CD8-positive, alpha-beta memory T cell (primary cell): Measurements from ENCODE around the gene RASA1. TPM values are rescaled to one million over a fixed set of nuclear protein-coding genes. Genes with fewer than 3 reads are reported as not detected.
"Not testable (repeated sequence)": the region's sequence is repeated elsewhere in the genome, so short reads cannot be mapped to it uniquely, and the experiment has no call there.

Experiments used
- CTCF ChIA-PET: fragments of 350-600 bp; sonication (Branson Sonifier 250); formaldehyde crosslinking; loops from one replicate; lab custom pipeline; 2021; ENCODE audit warnings: antibody characterized with exemption; lab: Charles Lee
- POLR2A ChIA-PET: fragments of 350-600 bp; sonication (Branson Sonifier 250); formaldehyde crosslinking; loops from one replicate; lab custom pipeline; 2021; ENCODE audit warnings: antibody characterized with exemption; lab: Charles Lee
- DNase-seq, 5 donors: peaks; one replicate each; pipeline versions ENCODE4 v3.0.0 to v3.0.0-alpha.2; 2020 to 2022; ENCODE audit warnings: mixed read lengths in 1 of 5
- H3K27ac ChIP-seq: one replicate; pipeline ENCODE4 v1.7.0; 2013; ENCODE audit warnings: low read depth, mild to moderate bottlenecking, low read length, moderate library complexity
- H3K27me3 ChIP-seq: 2 replicates; pipeline ENCODE4 v1.7.0; 2013; ENCODE audit warnings: low read length, mild to moderate bottlenecking; ENCODE audit not compliant: insufficient read depth, poor library complexity, severe bottlenecking
- H3K36me3 ChIP-seq: 2 replicates; pipeline ENCODE4 v1.7.0; 2013; ENCODE audit warnings: mild to moderate bottlenecking, low read length, moderate library complexity; ENCODE audit not compliant: insufficient read depth
- H3K4me1 ChIP-seq: 2 replicates; pipeline ENCODE4 v1.7.0; 2013; ENCODE audit warnings: mild to moderate bottlenecking, low read length, moderate library complexity; ENCODE audit not compliant: insufficient read depth
- H3K4me3 ChIP-seq: 2 replicates; pipeline ENCODE4 v1.7.0; 2013; ENCODE audit warnings: mild to moderate bottlenecking, low read length
- H3K9me3 ChIP-seq: 2 replicates; pipeline ENCODE4 v1.7.0; 2013; ENCODE audit warnings: mild to moderate bottlenecking, low read length
- H3K27ac Mint-ChIP-seq, 8 donors: one replicate each; pipeline ENCODE4 v1.8.0; 2020 to 2021; ENCODE audit warnings: mixed read lengths in 8 of 8, mild to moderate bottlenecking in 6 of 8, inconsistent platforms in 3 of 8, moderate library complexity in 3 of 8
- H3K27me3 Mint-ChIP-seq, 2 donors: one replicate each; pipeline ENCODE4 v1.8.0; 2020 to 2021; ENCODE audit warnings: mixed read lengths in 2 of 2, mild to moderate bottlenecking in 1 of 2, moderate library complexity in 1 of 2
- H3K36me3 Mint-ChIP-seq, 3 donors: one replicate each; pipeline ENCODE4 v1.8.0; 2020 to 2021; ENCODE audit warnings: mixed read lengths in 3 of 3, inconsistent platforms in 1 of 3, mild to moderate bottlenecking in 1 of 3
- H3K4me1 Mint-ChIP-seq, 3 donors: one replicate each; pipeline ENCODE4 v1.8.0; 2020 to 2021; ENCODE audit warnings: mixed read lengths in 3 of 3, inconsistent platforms in 1 of 3, mild to moderate bottlenecking in 1 of 3
- H3K4me3 Mint-ChIP-seq, 7 donors: one replicate each; pipeline ENCODE4 v1.8.0; 2020 to 2021; ENCODE audit warnings: mixed read lengths in 7 of 7, mild to moderate bottlenecking in 6 of 7, moderate library complexity in 4 of 7, inconsistent platforms in 2 of 7
- H3K9me3 Mint-ChIP-seq, 5 donors: one replicate each; pipeline ENCODE4 v1.8.0; 2020 to 2022; ENCODE audit warnings: mixed read lengths in 5 of 5, mild to moderate bottlenecking in 3 of 5, moderate library complexity in 2 of 5, inconsistent platforms in 1 of 5
- polyA plus RNA-seq: library from polyadenylated mRNA; unstranded; fragments of 300-500 nt; fragmentation: Illumina TruSeq; gene quantifications from one replicate; pipeline ENCODE4 v1.2.3, GENCODE V29; 2021
- total RNA-seq, 2 experiments: library from RNA; stranded (reverse); gene quantifications; one replicate each; pipeline ENCODE4 v1.2.3, GENCODE V29; 2021

RASA1 gene
- total and polyA plus RNA-seq, 3 experiments from 2014 or later = 8.0 to 27.1 (median 24.0) TPM

GRCh38 chr5:87287266-87287665, 19.6 kb downstream of the RASA1 start:
- CTCF ChIA-PET, POLR2A ChIA-PET, H3K4me3 ChIP-seq, H3K27ac Mint-ChIP-seq, H3K9me3 ChIP-seq, H3K9me3 Mint-ChIP-seq, H3K27me3 Mint-ChIP-seq, DNase-seq, H3K36me3 ChIP-seq, H3K27me3 ChIP-seq, H3K4me3 Mint-ChIP-seq, H3K27ac ChIP-seq: not testable (repeated sequence)
- peaks cover 18 to 24% (median 23%) of the 10 kb centered on the region in 3 donors for H3K36me3 Mint-ChIP-seq
- peaks cover 48 to 74% (median 62%) of the 10 kb centered on the region in 3 donors for H3K4me1 Mint-ChIP-seq
- H3K4me1 ChIP-seq = peaks cover 20% of the 10 kb centered on the region

DNA sequence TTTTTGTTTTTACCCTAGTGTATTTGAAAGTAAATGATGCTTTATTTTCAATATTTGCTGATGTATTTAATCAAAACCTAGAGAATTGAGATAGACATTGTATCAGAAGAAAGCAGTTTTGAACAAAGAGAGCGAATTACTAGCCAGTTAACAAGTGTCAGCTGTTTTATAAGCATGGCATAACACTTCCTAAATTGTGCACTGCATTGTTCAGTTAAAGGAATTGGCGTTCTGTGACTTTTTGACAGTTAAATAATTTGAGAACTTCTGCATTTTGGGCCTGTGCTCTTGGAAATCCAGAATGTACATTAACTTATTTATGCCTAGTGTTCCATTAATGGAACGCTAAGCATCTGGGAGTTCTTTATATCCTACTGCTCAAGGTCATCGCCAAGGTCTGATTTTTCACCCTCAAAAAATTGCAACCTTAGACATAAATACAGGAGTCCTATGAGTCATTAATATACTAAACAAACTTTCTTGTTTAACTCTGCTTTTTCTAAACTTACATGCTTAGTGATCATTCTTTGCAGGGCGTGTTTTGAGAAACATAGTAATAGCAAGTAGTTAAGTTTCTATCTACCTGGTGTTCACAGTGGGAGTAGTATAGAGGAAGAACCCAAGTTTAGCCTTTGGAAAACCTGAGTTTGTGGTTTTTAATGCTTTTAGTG, 31.1 kb downstream of the RASA1 start:
- H3K27ac Mint-ChIP-seq = peak overlapping the region in 1 of 8 donors; percentile 17
- peaks cover 0 to 8% (median 0%) of the 10 kb centered on the region in 5 donors for H3K9me3 Mint-ChIP-seq
- DNase-seq = no peak
- no peaks in the 10 kb centered on the region for H3K36me3 ChIP-seq
- ChIA-PET CTCF (no interaction called here), POLR2A (no interaction called here)
- H3K4me1 ChIP-seq = peaks cover 25% of the 10 kb centered on the region
- peak overlapping the region in 1 of 7 donors; percentile 12 for H3K4me3 Mint-ChIP-seq
- no peaks in the 10 kb centered on the region for H3K9me3 ChIP-seq
- no peaks in the 10 kb centered on the region for H3K27me3 Mint-ChIP-seq
- H3K4me1 Mint-ChIP-seq = peaks cover 72 to 86% (median 81%) of the 10 kb centered on the region in 3 donors
- no peak overlapping the region for H3K27ac ChIP-seq
- H3K27me3 ChIP-seq = no peaks in the 10 kb centered on the region
- H3K36me3 Mint-ChIP-seq = peaks cover 2 to 14% (median 10%) of the 10 kb centered on the region in 3 donors
- H3K4me3 ChIP-seq = no peak overlapping the region

DNA sequence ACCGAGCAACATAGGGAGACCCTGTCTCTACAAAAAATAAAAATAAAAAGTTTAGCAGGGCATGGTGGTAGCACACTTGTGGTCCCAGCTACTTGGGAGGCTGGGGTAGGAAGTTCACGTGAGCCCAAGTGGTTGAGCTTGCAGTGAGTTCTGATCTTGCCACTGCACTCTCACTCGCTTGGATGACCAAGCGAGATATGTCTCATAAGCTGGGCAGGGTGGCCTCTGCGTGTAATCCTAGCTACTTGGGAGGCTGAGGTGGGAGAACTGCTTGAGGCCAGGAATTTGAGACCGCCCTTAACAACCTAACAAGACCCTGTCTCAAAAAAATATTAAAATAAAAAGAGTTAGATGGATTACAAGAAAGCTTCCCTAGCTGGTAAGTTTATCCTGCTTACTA, 32.5 kb downstream of the RASA1 start:
- Histone ChIP-seq H3K27me3 (no peaks in the 10 kb centered on the region), H3K36me3 (peaks cover 3% of the 10 kb centered on the region), H3K27ac (no peak overlapping the region), H3K9me3 (no peaks in the 10 kb centered on the region), H3K4me3 (no peak overlapping the region), H3K4me1 (peaks cover 25% of the 10 kb centered on the region)
- ChIA-PET POLR2A (no interaction called here), CTCF (no interaction called here)
- no peak overlapping the region for H3K27ac Mint-ChIP-seq
- peaks cover 59 to 73% (median 68%) of the 10 kb centered on the region in 3 donors for H3K4me1 Mint-ChIP-seq
- H3K27me3 Mint-ChIP-seq = no peaks in the 10 kb centered on the region
- H3K36me3 Mint-ChIP-seq = peaks cover 6 to 22% (median 21%) of the 10 kb centered on the region in 3 donors
- H3K9me3 Mint-ChIP-seq = peaks cover 0 to 8% (median 0%) of the 10 kb centered on the region in 5 donors
- H3K4me3 Mint-ChIP-seq = no peak overlapping the region
- no peak for DNase-seq

DNA sequence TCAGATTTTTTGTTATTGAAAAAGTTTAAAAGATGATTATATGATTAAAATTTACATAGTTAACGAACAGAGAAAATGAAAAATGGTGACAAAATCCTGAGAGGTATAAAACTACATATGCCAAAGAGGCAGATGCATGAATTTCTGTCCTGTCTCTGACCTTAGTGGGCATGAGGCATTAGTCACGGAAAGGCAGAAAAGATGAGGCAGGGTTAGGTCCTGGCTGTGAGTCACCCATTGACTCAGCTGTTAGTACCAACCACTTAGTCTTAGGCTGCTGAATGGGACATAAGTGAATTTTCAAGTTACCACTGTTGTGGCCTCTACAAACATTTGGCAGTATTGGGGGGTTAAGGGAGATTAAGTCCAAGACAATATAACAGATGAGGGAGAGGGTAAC, 33.1 kb downstream of the RASA1 start:
- Histone ChIP-seq H3K4me3 (no peak overlapping the region), H3K9me3 (no peaks in the 10 kb centered on the region), H3K36me3 (peaks cover 9% of the 10 kb centered on the region), H3K27ac (no peak overlapping the region), H3K27me3 (no peaks in the 10 kb centered on the region), H3K4me1 (peaks cover 25% of the 10 kb centered on the region)
- Mint-ChIP-seq H3K36me3 (peaks cover 12 to 28% (median 27%) of the 10 kb centered on the region in 3 donors), H3K4me1 (peaks cover 57 to 76% (median 68%) of the 10 kb centered on the region in 3 donors), H3K27ac (peak overlapping the region in 2 of 8 donors; percentile 71 to 74), H3K4me3 (no peak overlapping the region), H3K27me3 (no peaks in the 10 kb centered on the region), H3K9me3 (peaks cover 0 to 13% (median 0%) of the 10 kb centered on the region in 5 donors)
- CTCF ChIA-PET = no interaction called here
- DNase-seq = no peak
- POLR2A ChIA-PET = no interaction called here

GRCh38 chr5:87302061-87302460, 34.4 kb downstream of the RASA1 start:
- POLR2A ChIA-PET = no interaction called here
- CTCF ChIA-PET = no interaction called here
- H3K36me3 Mint-ChIP-seq = peaks cover 18 to 37% (median 27%) of the 10 kb centered on the region in 3 donors
- no peak for DNase-seq
- Histone ChIP-seq H3K9me3 (no peaks in the 10 kb centered on the region), H3K36me3 (peaks cover 11% of the 10 kb centered on the region), H3K27ac (no peak overlapping the region), H3K4me1 (peaks cover 18% of the 10 kb centered on the region), H3K27me3 (no peaks in the 10 kb centered on the region), H3K4me3 (no peak overlapping the region)
- peaks cover 0 to 7% (median 0%) of the 10 kb centered on the region in 5 donors for H3K9me3 Mint-ChIP-seq
- no peak overlapping the region for H3K4me3 Mint-ChIP-seq
- H3K27ac Mint-ChIP-seq = peak overlapping the region in 4 of 8 donors; percentile 10 to 39 (median 30)
- H3K4me1 Mint-ChIP-seq = peaks cover 47 to 74% (median 56%) of the 10 kb centered on the region in 3 donors
- H3K27me3 Mint-ChIP-seq = no peaks in the 10 kb centered on the region

- Histone ChIP-seq H3K4me1 (peaks cover 6% of the 10 kb centered on the region), H3K27me3 (no peaks in the 10 kb centered on the region), H3K27ac (no peak overlapping the region), H3K4me3 (no peak overlapping the region), H3K9me3 (no peaks in the 10 kb centered on the region), H3K36me3 (peaks cover 11% of the 10 kb centered on the region)
- ChIA-PET POLR2A (no interaction called here), CTCF (no interaction called here)
- no peak for DNase-seq
- Mint-ChIP-seq H3K27me3 (no peaks in the 10 kb centered on the region), H3K36me3 (peaks cover 21 to 41% (median 24%) of the 10 kb centered on the region in 3 donors), H3K27ac (peak overlapping the region in 3 of 8 donors; percentile 3 to 17 (median 6)), H3K4me1 (peaks cover 42 to 70% (median 54%) of the 10 kb centered on the region in 3 donors), H3K9me3 (peaks cover 0 to 5% (median 0%) of the 10 kb centered on the region in 5 donors), H3K4me3 (no peak overlapping the region)
Observed at GRCh38 chr5:87303324-87303723, 35.6 kb downstream of the RASA1 start.

DNA sequence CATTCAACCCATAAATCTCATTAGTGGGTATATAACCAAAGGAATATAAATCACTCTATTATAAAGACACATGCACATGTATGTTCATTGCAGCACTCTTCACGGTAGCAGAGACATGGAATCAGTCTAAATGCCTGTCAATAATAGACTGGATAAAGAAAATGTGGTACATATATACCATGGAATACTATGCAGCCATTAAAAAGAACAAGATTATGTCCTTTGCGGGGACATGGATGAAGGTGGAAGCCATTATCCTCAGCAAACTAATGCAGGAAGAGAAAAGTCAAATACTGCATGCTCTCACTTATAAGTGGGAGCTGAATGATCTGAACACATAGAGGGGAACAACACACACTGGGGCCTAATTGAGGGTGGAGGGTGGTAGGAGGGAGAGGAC, 38.4 kb downstream of the RASA1 start:
- DNase-seq, H3K4me3 ChIP-seq, H3K9me3 Mint-ChIP-seq, H3K27me3 ChIP-seq, POLR2A ChIA-PET, H3K4me3 Mint-ChIP-seq, H3K27me3 Mint-ChIP-seq, H3K27ac ChIP-seq, H3K9me3 ChIP-seq, H3K4me1 ChIP-seq, H3K27ac Mint-ChIP-seq: not testable (repeated sequence)
- Mint-ChIP-seq H3K36me3 (peaks cover 24 to 41% (median 24%) of the 10 kb centered on the region in 3 donors), H3K4me1 (peaks cover 42 to 72% (median 56%) of the 10 kb centered on the region in 3 donors)
- CTCF ChIA-PET = interaction anchor here (0.9 kb wide), 1 partner anchor 10 kb away, joined by 3 read pairs; no protein-coding TSS in a partner anchor
- H3K36me3 ChIP-seq = peaks cover 11% of the 10 kb centered on the region

- no peak overlapping the region for H3K4me3 Mint-ChIP-seq
- peaks cover 0 to 5% (median 0%) of the 10 kb centered on the region in 5 donors for H3K9me3 Mint-ChIP-seq
- H3K36me3 Mint-ChIP-seq = peaks cover 22 to 39% (median 24%) of the 10 kb centered on the region in 3 donors
- no peak overlapping the region for H3K27ac ChIP-seq
- H3K27ac Mint-ChIP-seq = peak overlapping the region in 1 of 8 donors; percentile 30
- peaks cover 44 to 70% (median 55%) of the 10 kb centered on the region in 3 donors for H3K4me1 Mint-ChIP-seq
- H3K36me3 ChIP-seq = peaks cover 11% of the 10 kb centered on the region
- no peak overlapping the region for H3K4me3 ChIP-seq
- CTCF ChIA-PET = no interaction called here
- H3K27me3 Mint-ChIP-seq = no peaks in the 10 kb centered on the region
- peaks cover 7% of the 10 kb centered on the region for H3K4me1 ChIP-seq
- DNase-seq = no peak
- POLR2A ChIA-PET = no interaction called here
- no peaks in the 10 kb centered on the region for H3K27me3 ChIP-seq
- no peaks in the 10 kb centered on the region for H3K9me3 ChIP-seq
Observed at GRCh38 chr5:87307796-87308423, 40.2 kb downstream of the RASA1 start.
